ENCODE results near the gene APOLD1. TPM values are rescaled to one million over a fixed set of nuclear protein-coding genes. Genes with fewer than 3 reads are reported as not detected.

APOLD1 gene
- total RNA-seq, 1 donor from 2014 or later: 10.5 TPM

DNA sequence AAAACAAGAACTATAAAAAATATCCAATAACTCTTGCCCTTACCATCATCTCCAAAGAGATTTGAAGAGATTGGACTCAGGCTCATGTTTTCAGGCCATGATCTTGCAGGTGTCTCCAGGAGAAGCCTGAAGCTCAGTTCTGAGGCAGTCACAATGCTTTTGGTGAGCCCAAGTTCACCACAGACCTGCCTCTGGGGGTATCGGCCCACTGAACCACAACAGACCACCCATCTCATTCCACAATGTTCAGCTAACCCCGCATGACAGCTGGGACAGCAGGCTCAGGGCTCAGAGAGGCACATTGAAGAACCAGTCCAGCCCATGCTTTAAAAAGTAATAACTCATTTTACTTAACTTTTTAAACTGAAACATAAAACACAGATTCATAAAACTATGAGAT lies 28.3 kb upstream of the APOLD1 start:
- Mint-ChIP-seq H3K36me3 (ENCODE audit: unreplicated experiment) (peaks cover 4% of the 10 kb centered on the region), H3K4me1 (ENCODE audit: unreplicated experiment) (peaks cover 13% of the 10 kb centered on the region), H3K4me3 (ENCODE audit: unreplicated experiment) (no peak overlapping the region), H3K9me3 (ENCODE audit: unreplicated experiment) (no peaks in the 10 kb centered on the region), H3K27ac (ENCODE audit: unreplicated experiment) (no peak overlapping the region), H3K27me3 (ENCODE audit: unreplicated experiment) (no peaks in the 10 kb centered on the region)
- DNase-seq (ENCODE audit: extremely low spot score, unreplicated experiment): no peak
- TF ChIP-seq, protein P1, sequence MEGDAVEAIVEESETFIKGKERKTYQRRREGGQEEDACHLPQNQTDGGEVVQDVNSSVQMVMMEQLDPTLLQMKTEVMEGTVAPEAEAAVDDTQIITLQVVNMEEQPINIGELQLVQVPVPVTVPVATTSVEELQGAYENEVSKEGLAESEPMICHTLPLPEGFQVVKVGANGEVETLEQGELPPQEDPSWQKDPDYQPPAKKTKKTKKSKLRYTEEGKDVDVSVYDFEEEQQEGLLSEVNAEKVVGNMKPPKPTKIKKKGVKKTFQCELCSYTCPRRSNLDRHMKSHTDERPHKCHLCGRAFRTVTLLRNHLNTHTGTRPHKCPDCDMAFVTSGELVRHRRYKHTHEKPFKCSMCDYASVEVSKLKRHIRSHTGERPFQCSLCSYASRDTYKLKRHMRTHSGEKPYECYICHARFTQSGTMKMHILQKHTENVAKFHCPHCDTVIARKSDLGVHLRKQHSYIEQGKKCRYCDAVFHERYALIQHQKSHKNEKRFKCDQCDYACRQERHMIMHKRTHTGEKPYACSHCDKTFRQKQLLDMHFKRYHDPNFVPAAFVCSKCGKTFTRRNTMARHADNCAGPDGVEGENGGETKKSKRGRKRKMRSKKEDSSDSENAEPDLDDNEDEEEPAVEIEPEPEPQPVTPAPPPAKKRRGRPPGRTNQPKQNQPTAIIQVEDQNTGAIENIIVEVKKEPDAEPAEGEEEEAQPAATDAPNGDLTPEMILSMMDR (IDR thresholded peaks at IDR 0.05): no peak

DNA sequence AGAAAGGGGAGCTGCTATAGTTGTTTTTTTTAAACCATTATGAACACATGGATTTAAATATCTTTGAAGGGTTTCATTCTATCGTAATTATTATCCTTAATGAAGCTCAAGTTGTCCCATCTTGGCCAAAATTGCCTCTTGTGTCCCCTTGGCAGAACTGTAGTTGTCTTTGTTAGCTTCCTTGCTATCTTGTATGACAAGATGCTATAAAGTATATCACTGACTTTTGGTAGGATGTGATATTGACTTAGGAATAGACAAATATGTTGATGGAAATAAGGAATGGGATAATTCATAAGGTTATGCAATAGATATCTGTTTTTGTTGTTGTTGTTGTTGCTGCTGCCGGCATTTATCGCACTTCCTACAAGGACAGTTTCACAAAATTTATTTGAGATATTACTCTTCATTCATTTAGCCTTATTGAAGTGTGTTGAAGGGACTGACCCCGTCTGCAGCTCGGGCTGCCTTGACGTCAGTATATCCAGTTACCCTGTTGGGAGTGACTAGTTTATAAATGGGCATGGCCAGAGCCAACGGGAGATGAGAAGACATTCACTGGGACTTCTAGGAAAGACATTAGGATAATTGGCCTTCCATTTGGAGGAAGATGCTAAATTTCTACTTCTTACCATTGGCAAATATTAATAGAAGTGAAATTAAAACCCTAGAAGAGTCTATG lies 26.1 kb upstream of the APOLD1 start:
- no peaks in the 10 kb centered on the region for H3K27me3 Mint-ChIP-seq (ENCODE audit: unreplicated experiment)
- no peak for DNase-seq (ENCODE audit: extremely low spot score, unreplicated experiment)
- H3K27ac Mint-ChIP-seq (ENCODE audit: unreplicated experiment): peak overlapping the region; percentile 48
- H3K9me3 Mint-ChIP-seq (ENCODE audit: unreplicated experiment): no peaks in the 10 kb centered on the region
- TF ChIP-seq, protein P1 (IDR thresholded peaks at IDR 0.05): no peak
- H3K4me1 Mint-ChIP-seq (ENCODE audit: unreplicated experiment): peaks cover 15% of the 10 kb centered on the region
- H3K4me3 Mint-ChIP-seq (ENCODE audit: unreplicated experiment): no peak overlapping the region
- H3K36me3 Mint-ChIP-seq (ENCODE audit: unreplicated experiment): peaks cover 2% of the 10 kb centered on the region

DNA sequence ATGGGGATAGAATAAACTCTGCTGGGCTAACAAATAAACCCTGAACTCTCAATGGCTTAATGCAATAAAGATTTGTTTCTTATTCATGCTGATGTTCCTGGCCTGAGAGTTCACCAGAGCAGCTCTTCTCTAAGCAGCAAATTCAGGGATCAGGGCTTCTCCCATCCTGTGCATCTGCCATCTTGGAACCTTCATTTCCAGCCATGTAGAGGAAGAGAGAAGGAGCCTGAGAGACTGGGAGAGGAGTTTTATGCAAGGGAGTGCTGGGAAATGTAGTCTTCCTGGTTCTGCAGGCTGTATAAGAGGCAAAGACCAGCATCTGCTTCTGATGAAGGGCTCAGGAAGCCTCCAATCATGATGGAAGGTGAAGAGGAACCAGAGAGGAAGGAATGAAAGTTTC lies 20.6 kb upstream of the APOLD1 start:
- peaks cover 2% of the 10 kb centered on the region for H3K4me1 Mint-ChIP-seq (ENCODE audit: unreplicated experiment)
- H3K4me3 Mint-ChIP-seq (ENCODE audit: unreplicated experiment): no peak overlapping the region
- H3K36me3 Mint-ChIP-seq (ENCODE audit: unreplicated experiment): no peaks in the 10 kb centered on the region
- TF ChIP-seq, protein P1 (IDR thresholded peaks at IDR 0.05): no peak
- no peaks in the 10 kb centered on the region for H3K9me3 Mint-ChIP-seq (ENCODE audit: unreplicated experiment)
- H3K27me3 Mint-ChIP-seq (ENCODE audit: unreplicated experiment): no peaks in the 10 kb centered on the region
- DNase-seq (ENCODE audit: extremely low spot score, unreplicated experiment): no peak
- H3K27ac Mint-ChIP-seq (ENCODE audit: unreplicated experiment): no peak overlapping the region

DNA sequence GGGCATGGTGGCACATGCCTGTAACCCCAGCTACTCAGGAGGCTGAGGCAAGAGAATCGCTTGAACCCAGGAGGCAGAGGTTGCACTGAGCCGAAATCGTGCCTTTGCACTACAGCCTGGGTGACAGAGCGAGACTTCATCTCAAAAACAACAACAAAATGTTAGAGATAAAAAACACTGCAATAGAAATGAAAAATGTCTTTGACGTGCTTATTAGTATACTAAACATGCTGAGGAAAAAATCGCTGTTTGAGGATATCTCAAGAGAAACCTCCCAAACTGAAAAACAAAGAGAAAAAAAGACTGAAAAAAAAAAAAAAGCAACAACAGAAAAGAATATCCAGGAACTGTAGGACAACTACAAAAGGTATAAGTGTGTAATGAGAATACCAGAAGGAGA lies 15.2 kb upstream of the APOLD1 start:
- peaks cover 4% of the 10 kb centered on the region for H3K9me3 Mint-ChIP-seq (ENCODE audit: unreplicated experiment)
- H3K36me3 Mint-ChIP-seq (ENCODE audit: unreplicated experiment): peaks cover 2% of the 10 kb centered on the region
- H3K27me3 Mint-ChIP-seq (ENCODE audit: unreplicated experiment): no peaks in the 10 kb centered on the region
- no peak for DNase-seq (ENCODE audit: extremely low spot score, unreplicated experiment)
- H3K4me3 Mint-ChIP-seq (ENCODE audit: unreplicated experiment): no peak overlapping the region
- H3K4me1 Mint-ChIP-seq (ENCODE audit: unreplicated experiment): peaks cover 5% of the 10 kb centered on the region
- TF ChIP-seq, protein P1 (IDR thresholded peaks at IDR 0.05): no peak
- no peak overlapping the region for H3K27ac Mint-ChIP-seq (ENCODE audit: unreplicated experiment)

DNA sequence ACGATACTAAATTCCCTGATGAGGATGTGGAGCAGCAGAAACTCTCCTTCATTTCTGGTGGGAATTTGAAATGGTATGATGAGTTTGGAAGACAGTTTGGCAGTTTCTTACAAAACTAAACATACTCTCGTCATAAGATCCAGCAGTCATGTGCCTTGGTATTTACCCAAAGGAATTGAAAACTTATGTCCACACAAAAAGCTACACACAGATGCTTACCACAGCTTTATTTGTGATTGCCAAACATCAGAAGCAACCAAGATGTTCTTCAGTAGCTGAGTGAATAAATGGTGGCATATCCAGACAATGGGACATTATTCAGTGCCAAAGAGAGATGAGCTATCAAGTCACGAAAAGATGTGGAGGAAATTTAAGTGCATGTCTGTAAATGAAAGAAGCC lies 10.7 kb upstream of the APOLD1 start:
- Mint-ChIP-seq H3K9me3 (ENCODE audit: unreplicated experiment) (peaks cover 4% of the 10 kb centered on the region), H3K4me1 (ENCODE audit: unreplicated experiment) (peaks cover 21% of the 10 kb centered on the region), H3K27ac (ENCODE audit: unreplicated experiment) (no peak overlapping the region)

More for the DNA sequence above, 10.7 kb upstream of the APOLD1 start:
- H3K4me3 Mint-ChIP-seq (ENCODE audit: unreplicated experiment): no peak overlapping the region
- TF ChIP-seq, protein P1 (IDR thresholded peaks at IDR 0.05): no peak
- H3K27me3 Mint-ChIP-seq (ENCODE audit: unreplicated experiment): no peaks in the 10 kb centered on the region
- H3K36me3 Mint-ChIP-seq (ENCODE audit: unreplicated experiment): peaks cover 2% of the 10 kb centered on the region
- DNase-seq (ENCODE audit: extremely low spot score, unreplicated experiment): no peak

Data from osteocyte (in vitro differentiated cells).